ENCODE results near the gene LY6G5C. TPM values are rescaled to one million over a fixed set of nuclear protein-coding genes. Genes with fewer than 3 reads are reported as not detected.

LY6G5C gene
- total and polyA plus RNA-seq, 2 donors (not counting 1 experiment from before 2014, with no cell fraction given) = 0.76 to 3.4 TPM

GRCh38 chr6:31642798-31643570 is 37.9 kb downstream of the LY6G5C start:
- peaks cover 24% of the 10 kb centered on the region for H4K20me1 ChIP-seq (ENCODE audit: control insufficient read depth, insufficient read depth, low read length, poor library complexity, severe bottlenecking)
- intact Hi-C loops (cut with micrococcal nuclease) = no loop called here
- no peaks in the 10 kb centered on the region for H3K4me1 ChIP-seq (ENCODE audit: control insufficient read depth in 2 of 2, insufficient read depth in 2 of 2, low read length in 2 of 2)
- WGBS (ENCODE audit: insufficient coverage) = 95% methylated on average over 4 of the region's 6 CpGs
- H3K36me3 ChIP-seq (replicated peaks in 1 of 2; ENCODE audit: control extremely low read depth in 1 of 2, control insufficient read depth in 1 of 2, extremely low read depth in 1 of 2, insufficient read depth in 2 of 2, low read length in 1 of 2) = peaks cover 9 to 92% of the 10 kb centered on the region in 2 experiments
- H3K9me3 ChIP-seq (ENCODE audit: control extremely low read depth in 1 of 3, control insufficient read depth in 2 of 3, insufficient read depth in 1 of 3, low read length in 2 of 3) = no peaks in the 10 kb centered on the region
- H3K4me2 ChIP-seq (replicated peaks; ENCODE audit: low read depth, low read length, poor library complexity, severe bottlenecking) = no peak overlapping the region
- POLR2A ChIA-PET = interaction anchor here (0.7 to 1.0 kb wide), 2 partner anchors 20 kb away, joined by 3 to 4 read pairs; no protein-coding TSS in a partner anchor
- TF ChIP-seq CTCF (IDR thresholded peaks at IDR 0.05) (no peak), EZH2 (IDR thresholded peaks at IDR 0.05; ENCODE audit: borderline replicate concordance, insufficient read depth, low read depth, low read length, poor library complexity, severe bottlenecking) (no peak)
- DNase-seq (no peak), ATAC-seq (ENCODE audit: low read depth) (no peak)
- no peak overlapping the region for H2AFZ ChIP-seq (ENCODE audit: insufficient read depth, low read depth, low read length, poor library complexity, severe bottlenecking)
- H3K27ac Mint-ChIP-seq = no peak overlapping the region
- H3K4me3 ChIP-seq (ENCODE audit: control extremely low read depth in 1 of 5, extremely low read depth in 1 of 5, insufficient read depth in 1 of 5, low read depth in 2 of 5, low read length in 4 of 5) = no peak overlapping the region
- H3K9me3 Mint-ChIP-seq (ENCODE audit: insufficient read depth) = no peaks in the 10 kb centered on the region
- no peaks in the 10 kb centered on the region for H3K27me3 ChIP-seq (replicated peaks in 1 of 4; ENCODE audit: control extremely low read depth in 1 of 4, control insufficient read depth in 3 of 4, insufficient read depth in 4 of 4, low read length in 3 of 4)
- H3K4me3 Mint-ChIP-seq = no peak overlapping the region
- no peak overlapping the region for H3K9ac ChIP-seq (ENCODE audit: low read length)
- CTCF ChIA-PET = no interaction called here
- no peaks in the 10 kb centered on the region for H3K27me3 Mint-ChIP-seq
- no peak overlapping the region for H3K27ac ChIP-seq (ENCODE audit: low read length in 2 of 2)
- H3K79me2 ChIP-seq (ENCODE audit: control insufficient read depth, insufficient read depth, low read length) = peaks cover 11% of the 10 kb centered on the region
- no peaks in the 10 kb centered on the region for H3K4me1 Mint-ChIP-seq

- Histone ChIP-seq H3K9ac (ENCODE audit: low read length) (no peak overlapping the region), H4K20me1 (ENCODE audit: control insufficient read depth, insufficient read depth, low read length, poor library complexity, severe bottlenecking) (peaks cover 18% of the 10 kb centered on the region), H3K79me2 (ENCODE audit: control insufficient read depth, insufficient read depth, low read length) (no peaks in the 10 kb centered on the region), H3K27me3 (replicated peaks in 1 of 4; ENCODE audit: control extremely low read depth in 1 of 4, control insufficient read depth in 3 of 4, insufficient read depth in 4 of 4, low read length in 3 of 4) (no peaks in the 10 kb centered on the region), H3K27ac (ENCODE audit: low read length in 2 of 2) (no peak overlapping the region), H3K4me1 (ENCODE audit: control insufficient read depth in 2 of 2, insufficient read depth in 2 of 2, low read length in 2 of 2) (no peaks in the 10 kb centered on the region), H3K36me3 (replicated peaks in 1 of 2; ENCODE audit: control extremely low read depth in 1 of 2, control insufficient read depth in 1 of 2, extremely low read depth in 1 of 2, insufficient read depth in 2 of 2, low read length in 1 of 2) (peaks cover 11 to 90% of the 10 kb centered on the region in 2 experiments), H3K4me3 (ENCODE audit: control extremely low read depth in 1 of 5, extremely low read depth in 1 of 5, insufficient read depth in 1 of 5, low read depth in 2 of 5, low read length in 4 of 5) (no peak overlapping the region), H3K9me3 (ENCODE audit: control extremely low read depth in 1 of 3, control insufficient read depth in 2 of 3, insufficient read depth in 1 of 3, low read length in 2 of 3) (no peaks in the 10 kb centered on the region), H2AFZ (ENCODE audit: insufficient read depth, low read depth, low read length, poor library complexity, severe bottlenecking) (no peak overlapping the region), H3K4me2 (replicated peaks; ENCODE audit: low read depth, low read length, poor library complexity, severe bottlenecking) (no peak overlapping the region)
- Mint-ChIP-seq H3K9me3 (ENCODE audit: insufficient read depth) (no peaks in the 10 kb centered on the region), H3K27me3 (no peaks in the 10 kb centered on the region), H3K27ac (no peak overlapping the region), H3K4me3 (no peak overlapping the region), H3K4me1 (no peaks in the 10 kb centered on the region)
- CTCF ChIA-PET = no interaction called here
- ATAC-seq (ENCODE audit: low read depth) (no peak), DNase-seq (no peak)
- no peak for TF ChIP-seq EZH2 (IDR thresholded peaks at IDR 0.05; ENCODE audit: borderline replicate concordance, insufficient read depth, low read depth, low read length, poor library complexity, severe bottlenecking)
- no CpG with 5 or more reads among the region's 4 CpGs for WGBS (ENCODE audit: insufficient coverage)
- POLR2A ChIA-PET = no interaction called here
- intact Hi-C loops (cut with micrococcal nuclease) = no loop called here
Measured at GRCh38 chr6:31641370-31641769, 39.5 kb downstream of the LY6G5C start.

Measured in B cell (primary cell).